PFSK-1 (cell line): ENCODE data around the gene MAF.
A peak's percentile ranks its signal among the peaks of the same experiment; 100 is the strongest.

ENCODE experiments used
- FOXP2 ChIP-seq: optimal IDR thresholded peaks from 2 replicates; pipeline ENCODE3; 2011; ENCODE audit warnings: borderline replicate concordance, control low read depth, inconsistent platforms; ENCODE audit not compliant: insufficient read depth; ENCODE audit errors: extremely low read length, extremely low read depth
- POLR2AphosphoS5 ChIP-seq: IDR thresholded peaks from 2 replicates; pipeline ENCODE4 v1.6.1; 2012; ENCODE audit warnings: low read depth, mild to moderate bottlenecking, control low read depth, low read length, moderate library complexity
- SIN3A ChIP-seq: IDR thresholded peaks from 2 replicates; pipeline ENCODE4 v1.6.1; 2012; ENCODE audit warnings: mild to moderate bottlenecking, low read length, moderate library complexity, borderline replicate concordance; ENCODE audit not compliant: insufficient read depth
- TAF1 ChIP-seq: IDR thresholded peaks from 2 replicates; pipeline ENCODE4 v1.6.1; 2012; ENCODE audit warnings: low read length, control low read depth, borderline replicate concordance; ENCODE audit not compliant: insufficient read depth
- TF ChIP-seq, protein P1 (sequence below), 2 experiments: IDR thresholded peaks; 2 replicates each; pipeline versions ENCODE4 v1.6.1 to v1.8.0; 2011 to 2012; ENCODE audit warnings: low read depth in 2 of 2, low read length in 2 of 2, control low read depth in 1 of 2, inconsistent platforms in 1 of 2, mild to moderate bottlenecking in 1 of 2, moderate library complexity in 1 of 2; ENCODE audit not compliant: insufficient read depth in 1 of 2

Gene MAF

DNA sequence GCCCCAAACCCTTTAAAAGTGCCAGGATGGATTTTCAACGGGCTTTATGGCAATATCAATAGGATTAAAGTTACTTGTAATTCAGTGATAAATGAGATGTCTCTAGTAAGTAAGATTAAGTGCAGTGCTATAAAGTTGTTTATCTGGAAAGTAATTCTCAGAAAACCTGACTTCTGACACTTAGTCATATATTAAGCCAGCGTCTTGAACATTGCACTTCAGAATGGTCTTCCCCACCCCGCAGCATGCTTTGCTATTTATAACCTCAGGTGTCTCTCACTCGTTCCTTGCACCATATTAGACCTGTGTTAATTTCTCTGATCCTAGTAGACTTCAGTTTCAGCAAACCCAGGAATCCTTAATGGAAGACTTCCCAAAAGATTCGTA, 2.1 kb upstream of the MAF start:
- TF ChIP-seq, protein P1, sequence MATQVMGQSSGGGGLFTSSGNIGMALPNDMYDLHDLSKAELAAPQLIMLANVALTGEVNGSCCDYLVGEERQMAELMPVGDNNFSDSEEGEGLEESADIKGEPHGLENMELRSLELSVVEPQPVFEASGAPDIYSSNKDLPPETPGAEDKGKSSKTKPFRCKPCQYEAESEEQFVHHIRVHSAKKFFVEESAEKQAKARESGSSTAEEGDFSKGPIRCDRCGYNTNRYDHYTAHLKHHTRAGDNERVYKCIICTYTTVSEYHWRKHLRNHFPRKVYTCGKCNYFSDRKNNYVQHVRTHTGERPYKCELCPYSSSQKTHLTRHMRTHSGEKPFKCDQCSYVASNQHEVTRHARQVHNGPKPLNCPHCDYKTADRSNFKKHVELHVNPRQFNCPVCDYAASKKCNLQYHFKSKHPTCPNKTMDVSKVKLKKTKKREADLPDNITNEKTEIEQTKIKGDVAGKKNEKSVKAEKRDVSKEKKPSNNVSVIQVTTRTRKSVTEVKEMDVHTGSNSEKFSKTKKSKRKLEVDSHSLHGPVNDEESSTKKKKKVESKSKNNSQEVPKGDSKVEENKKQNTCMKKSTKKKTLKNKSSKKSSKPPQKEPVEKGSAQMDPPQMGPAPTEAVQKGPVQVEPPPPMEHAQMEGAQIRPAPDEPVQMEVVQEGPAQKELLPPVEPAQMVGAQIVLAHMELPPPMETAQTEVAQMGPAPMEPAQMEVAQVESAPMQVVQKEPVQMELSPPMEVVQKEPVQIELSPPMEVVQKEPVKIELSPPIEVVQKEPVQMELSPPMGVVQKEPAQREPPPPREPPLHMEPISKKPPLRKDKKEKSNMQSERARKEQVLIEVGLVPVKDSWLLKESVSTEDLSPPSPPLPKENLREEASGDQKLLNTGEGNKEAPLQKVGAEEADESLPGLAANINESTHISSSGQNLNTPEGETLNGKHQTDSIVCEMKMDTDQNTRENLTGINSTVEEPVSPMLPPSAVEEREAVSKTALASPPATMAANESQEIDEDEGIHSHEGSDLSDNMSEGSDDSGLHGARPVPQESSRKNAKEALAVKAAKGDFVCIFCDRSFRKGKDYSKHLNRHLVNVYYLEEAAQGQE (IDR thresholded peaks at IDR 0.05; ENCODE audit: insufficient read depth in 1 of 2, low read depth in 2 of 2, low read length in 2 of 2): no peak
- no peak for TF ChIP-seq TAF1
- TF ChIP-seq POLR2AphosphoS5: no peak
- no peak for TF ChIP-seq FOXP2
- TF ChIP-seq SIN3A: no peak

- no peak for TF ChIP-seq TAF1
These were observed 1.5 kb upstream of the MAF start for GRCh38 chr16:79601931-79602627.

DNA sequence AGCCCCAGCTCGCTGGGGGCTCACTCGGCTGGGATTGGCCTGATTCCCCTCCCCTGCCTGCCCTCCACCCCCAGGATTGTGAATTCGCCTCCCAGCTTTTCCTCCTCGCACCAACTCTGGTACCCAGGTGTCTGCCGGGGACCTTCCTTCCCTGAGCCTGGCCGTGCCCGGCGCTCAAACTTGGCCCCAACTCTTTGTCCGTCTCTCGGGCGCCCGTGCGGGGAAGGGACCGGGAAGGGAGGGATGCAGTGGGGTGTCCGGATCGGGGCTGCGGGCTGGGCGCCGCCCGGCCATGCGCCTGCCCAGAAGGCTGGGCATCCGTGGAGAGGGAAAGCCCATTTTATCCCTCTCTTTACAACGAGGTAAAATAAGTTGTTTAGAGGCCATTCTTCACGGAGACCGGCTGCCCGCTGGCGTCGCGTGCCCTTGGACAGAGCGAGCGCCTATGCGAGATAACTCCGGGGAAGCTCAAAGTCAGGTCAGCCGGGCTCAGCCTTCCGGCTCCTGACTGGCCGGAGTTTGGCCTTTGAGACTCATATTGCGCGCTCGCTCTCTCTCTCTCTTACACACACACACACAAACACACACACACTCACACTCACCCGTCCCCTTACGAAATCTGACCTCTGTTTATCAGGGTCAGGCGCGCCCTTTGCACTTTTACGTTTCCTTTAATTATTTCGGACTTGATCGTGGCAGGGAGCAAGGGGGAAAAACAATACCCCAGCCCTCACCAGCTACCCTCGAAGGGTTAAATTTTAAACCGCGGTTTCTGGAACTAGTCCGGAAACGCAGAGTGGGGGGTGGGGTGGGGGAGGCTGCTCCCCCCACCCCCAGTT, 774 bp upstream of the MAF start:
- peak; percentile 55; the same call in 1 of the 2 replicates for TF ChIP-seq SIN3A
- TF ChIP-seq, protein P1 (IDR thresholded peaks at IDR 0.05; ENCODE audit: insufficient read depth in 1 of 2, low read depth in 2 of 2, low read length in 2 of 2): no peak

DNA sequence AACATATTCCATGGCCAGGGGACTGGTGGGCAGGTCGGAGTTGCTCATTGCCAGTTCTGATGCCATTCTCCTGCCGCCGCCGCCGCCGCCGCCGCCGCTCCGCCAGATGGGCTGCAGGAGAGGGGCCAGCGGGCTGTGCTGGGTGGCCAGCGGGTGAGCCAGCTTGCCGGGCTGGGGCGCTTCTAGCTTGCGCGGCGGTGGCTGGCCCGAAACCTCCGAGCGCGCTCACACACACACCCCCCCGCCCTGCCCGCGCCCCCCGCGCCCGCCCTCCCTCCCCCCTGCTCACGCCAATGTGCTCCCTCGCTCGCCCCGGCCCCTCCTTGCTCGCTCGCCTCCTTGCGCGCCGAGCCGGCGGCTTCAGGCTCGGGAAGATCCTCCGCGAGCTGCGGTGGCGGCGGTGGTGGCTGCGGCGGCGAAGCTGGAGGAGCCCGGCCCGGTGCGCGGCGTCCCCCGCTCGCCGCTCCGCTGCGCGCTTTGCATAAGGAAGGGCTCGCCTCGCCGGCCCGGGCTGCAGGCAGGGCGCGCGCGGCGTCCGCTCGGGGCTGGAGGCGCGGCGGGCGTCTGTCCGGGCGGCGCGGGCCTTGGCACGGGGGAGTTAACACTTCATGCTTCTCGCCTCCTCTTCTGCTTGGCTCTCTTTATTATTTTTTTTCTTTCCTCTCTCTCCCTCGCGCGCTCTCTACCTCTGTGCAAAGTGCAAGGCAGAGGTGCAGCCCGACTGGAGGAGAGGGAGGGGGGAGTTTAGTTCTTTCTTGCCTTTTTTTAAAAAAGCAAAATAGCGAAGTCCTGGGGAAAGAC, 500 bp downstream of the MAF start:
- TF ChIP-seq TAF1 (no peak), SIN3A (no peak), FOXP2 (peak; percentile 18)
- TF ChIP-seq, protein P1 (IDR thresholded peaks at IDR 0.05; ENCODE audit: insufficient read depth in 1 of 2, low read depth in 2 of 2, low read length in 2 of 2): no peak

DNA sequence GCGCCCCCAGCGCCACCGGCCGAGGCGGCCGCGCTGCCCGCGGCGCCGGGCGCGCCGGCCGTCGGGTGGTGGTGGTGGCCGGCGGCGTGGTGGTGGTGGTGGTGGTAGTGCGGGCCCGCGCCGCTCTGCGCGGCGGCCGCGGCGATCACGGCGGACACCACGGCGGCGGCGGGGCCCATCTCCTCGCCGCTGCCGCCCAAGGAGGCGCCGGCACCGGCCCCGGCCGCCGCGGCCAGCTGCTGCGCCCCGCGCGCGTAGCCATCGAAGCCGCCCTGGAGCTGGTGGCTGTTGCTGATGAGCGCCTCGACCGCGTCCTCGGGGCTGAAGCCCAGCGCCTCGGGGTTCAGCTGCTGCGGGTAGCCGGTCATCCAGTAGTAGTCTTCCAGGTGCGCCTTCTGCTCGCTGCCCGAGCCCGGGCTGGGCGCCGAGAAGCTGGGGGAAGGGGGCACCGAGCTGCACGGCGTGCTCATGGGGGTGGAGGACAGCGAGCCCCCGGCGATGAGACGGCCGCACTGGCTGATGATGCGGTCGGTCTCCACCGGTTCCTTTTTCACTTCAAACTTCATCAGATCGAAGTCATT, 1.2 kb downstream of the MAF start:
- no peak for TF ChIP-seq TAF1
- TF ChIP-seq POLR2AphosphoS5: no peak
- no peak for TF ChIP-seq FOXP2
- TF ChIP-seq SIN3A: no peak
- TF ChIP-seq, protein P1 (IDR thresholded peaks at IDR 0.05; ENCODE audit: insufficient read depth in 1 of 2, low read depth in 2 of 2, low read length in 2 of 2): no peak
